Muscle layer of duodenum (tissue), 2 donors: ENCODE results near the gene ZNF521.

ENCODE experiments used
- H3K27ac ChIP-seq: one replicate; pipeline ENCODE4 v1.7.0; 2013; ENCODE audit warnings: mild to moderate bottlenecking, low read length
- H3K27me3 ChIP-seq: one replicate; pipeline ENCODE4 v1.7.0; 2013; ENCODE audit warnings: low read depth, mild to moderate bottlenecking, control low read depth, low read length
- H3K36me3 ChIP-seq, 2 donors: one replicate each; pipeline ENCODE4 v1.7.0; 2013; ENCODE audit warnings: low read length in 2 of 2, control low read depth in 1 of 2, mild to moderate bottlenecking in 1 of 2; ENCODE audit not compliant: insufficient read depth in 2 of 2, control insufficient read depth in 1 of 2
- H3K4me1 ChIP-seq, 2 donors: one replicate each; pipeline ENCODE4 v1.7.0; 2013; ENCODE audit warnings: low read length in 2 of 2, mild to moderate bottlenecking in 2 of 2, control low read depth in 1 of 2, moderate library complexity in 1 of 2; ENCODE audit not compliant: insufficient read depth in 2 of 2, control insufficient read depth in 1 of 2
- H3K4me3 ChIP-seq, 2 donors: one replicate each; pipeline ENCODE4 v1.7.0; 2013; ENCODE audit warnings: low read length in 2 of 2, low read depth in 1 of 2, mild to moderate bottlenecking in 1 of 2
- H3K9me3 ChIP-seq, 2 donors: one replicate each; pipeline ENCODE4 v1.7.0; 2013; ENCODE audit warnings: low read length in 2 of 2, control low read depth in 1 of 2, mild to moderate bottlenecking in 1 of 2; ENCODE audit not compliant: control insufficient read depth in 1 of 2
- donor health status: healthy.

ZNF521 gene

GRCh38 chr18:25287106-25287505, 64.9 kb downstream of the ZNF521 start:
- Histone ChIP-seq H3K4me3 (no peak overlapping the region), H3K27ac (no peak overlapping the region), H3K27me3 (no peaks in the 10 kb centered on the region), H3K36me3 (no peaks in the 10 kb centered on the region), H3K4me1 (peaks cover 0 to 16% of the 10 kb centered on the region in 2 donors), H3K9me3 (no peaks in the 10 kb centered on the region)

DNA sequence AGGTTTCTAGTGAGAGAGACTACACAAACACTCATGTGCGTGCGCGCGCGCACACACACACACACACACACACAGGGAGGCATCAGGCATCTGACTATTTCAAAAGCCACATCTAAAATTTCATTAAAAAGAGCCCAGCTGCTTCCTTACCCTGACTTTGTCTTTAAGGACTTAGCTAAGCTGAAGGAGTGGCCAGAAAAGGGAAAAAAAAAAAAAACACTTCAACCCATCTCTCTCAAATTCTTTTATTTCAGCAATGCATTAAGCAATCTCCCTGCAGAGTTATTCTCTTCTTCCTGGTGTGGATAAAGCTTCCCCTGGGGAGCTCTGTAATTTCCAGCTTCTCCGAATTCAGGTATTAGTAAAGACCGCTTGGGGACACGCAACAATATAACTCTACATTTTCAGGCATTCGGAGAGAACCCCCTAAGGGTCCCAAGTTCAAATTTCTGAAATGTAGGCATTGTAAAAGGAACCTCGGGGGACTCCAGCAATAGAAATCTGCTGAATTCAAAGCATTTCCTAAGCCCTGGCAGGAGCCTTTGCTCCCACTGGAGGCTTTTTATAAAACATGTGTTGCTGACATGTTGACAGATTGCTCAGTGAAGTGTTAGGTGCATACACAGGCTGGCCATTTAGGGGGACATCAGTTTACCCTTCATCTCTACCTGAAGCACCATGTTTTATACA, 67.0 kb downstream of the ZNF521 start:
- Histone ChIP-seq H3K36me3 (no peaks in the 10 kb centered on the region), H3K9me3 (no peaks in the 10 kb centered on the region), H3K27me3 (no peaks in the 10 kb centered on the region), H3K27ac (peak overlapping the region; percentile 45), H3K4me1 (peaks cover 0 to 16% of the 10 kb centered on the region in 2 donors), H3K4me3 (no peak overlapping the region)

GRCh38 chr18:25284281-25284680, 67.7 kb downstream of the ZNF521 start:
- Histone ChIP-seq H3K36me3 (no peaks in the 10 kb centered on the region), H3K4me3 (no peak overlapping the region), H3K27me3 (no peaks in the 10 kb centered on the region), H3K27ac (peak overlapping the region; percentile 45), H3K4me1 (peaks cover 0 to 16% of the 10 kb centered on the region in 2 donors), H3K9me3 (no peaks in the 10 kb centered on the region)

DNA sequence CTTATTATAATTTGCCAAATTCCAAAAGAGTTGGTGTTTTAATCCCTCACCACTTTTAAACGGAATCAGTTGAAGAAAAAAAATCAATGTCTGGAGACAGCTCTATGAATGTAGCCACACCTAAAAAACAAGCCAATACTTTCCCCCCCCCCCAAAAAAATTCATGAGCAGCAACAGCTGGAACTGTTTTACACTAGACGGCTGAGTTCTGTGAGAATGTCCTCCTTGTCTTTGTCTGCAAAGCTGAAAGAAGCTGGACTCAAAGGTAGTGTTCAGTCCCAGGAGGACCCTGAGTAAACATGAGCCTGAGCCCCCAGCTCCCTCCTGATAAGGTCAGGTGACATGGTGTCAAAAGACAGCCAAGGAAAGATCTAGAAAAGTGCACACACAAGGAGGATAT, 68.2 kb downstream of the ZNF521 start:
- Histone ChIP-seq H3K9me3 (no peaks in the 10 kb centered on the region), H3K4me3 (no peak overlapping the region), H3K36me3 (no peaks in the 10 kb centered on the region), H3K27me3 (no peaks in the 10 kb centered on the region), H3K27ac (peak overlapping the region; percentile 45), H3K4me1 (peaks cover 0 to 16% of the 10 kb centered on the region in 2 donors)

DNA sequence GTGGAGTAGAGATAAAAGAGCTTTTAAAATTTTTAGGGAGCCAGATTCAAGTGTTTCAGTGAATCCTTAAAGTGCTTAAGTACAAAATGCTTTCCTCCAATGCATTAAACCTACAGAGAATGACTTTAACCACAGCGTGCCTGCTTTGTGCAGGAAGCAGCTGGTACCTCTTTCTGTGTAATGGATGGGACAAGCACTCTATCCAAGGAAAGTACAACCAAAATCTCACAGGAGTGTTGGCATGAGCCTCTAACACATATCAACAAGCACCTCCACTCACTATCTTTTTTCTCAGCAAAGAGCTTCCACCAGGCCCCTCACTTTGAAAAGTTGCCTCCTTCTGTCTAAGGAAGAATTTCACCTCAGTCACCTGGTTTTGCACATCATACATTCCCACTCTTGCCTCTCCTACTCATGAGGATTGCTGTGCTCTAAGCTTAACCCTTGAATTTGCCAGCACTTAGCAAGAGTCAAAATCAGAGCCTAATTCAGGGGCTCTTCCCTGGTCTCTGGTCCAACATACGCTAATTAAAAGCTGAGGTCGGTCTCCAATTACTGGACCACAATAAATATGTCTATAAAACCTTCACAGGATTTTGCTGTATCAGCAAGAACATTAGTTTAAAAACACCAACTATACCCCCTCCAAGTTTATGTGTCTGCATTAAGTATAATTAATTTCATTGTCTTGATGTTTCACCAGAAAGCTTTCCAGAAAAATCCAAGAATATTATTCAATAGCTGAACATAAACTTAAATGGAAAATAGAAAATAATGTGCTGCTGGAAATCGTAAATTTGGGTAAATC, 68.9 kb downstream of the ZNF521 start:
- Histone ChIP-seq H3K36me3 (no peaks in the 10 kb centered on the region), H3K9me3 (no peaks in the 10 kb centered on the region), H3K27me3 (no peaks in the 10 kb centered on the region), H3K4me1 (peaks cover 0 to 14% of the 10 kb centered on the region in 2 donors), H3K4me3 (no peak overlapping the region), H3K27ac (no peak overlapping the region)

DNA sequence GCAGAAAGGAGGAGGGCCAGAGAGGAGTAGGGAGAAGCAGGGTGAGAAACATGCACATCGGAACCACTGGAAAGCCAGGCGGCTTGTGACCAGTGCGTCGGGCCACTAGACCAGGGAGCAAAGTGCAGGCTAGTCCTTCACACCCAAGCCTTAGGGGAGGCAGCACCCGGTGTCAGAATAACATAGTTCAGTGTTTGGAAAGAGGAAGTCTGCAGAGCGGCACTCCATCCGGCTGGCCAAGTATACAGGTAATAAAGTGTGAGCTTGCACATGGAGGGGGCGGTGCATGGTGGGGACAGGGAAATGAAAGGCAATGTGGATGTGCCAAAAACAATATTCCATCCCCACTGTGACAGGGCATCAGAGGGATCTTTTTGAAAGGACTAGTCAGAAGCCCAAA, 69.7 kb downstream of the ZNF521 start:
- no peaks in the 10 kb centered on the region for H3K36me3 ChIP-seq
- H3K27ac ChIP-seq: no peak overlapping the region
- peaks cover 0 to 14% of the 10 kb centered on the region in 2 donors for H3K4me1 ChIP-seq
- no peak overlapping the region for H3K4me3 ChIP-seq
- no peaks in the 10 kb centered on the region for H3K9me3 ChIP-seq
- no peaks in the 10 kb centered on the region for H3K27me3 ChIP-seq

DNA sequence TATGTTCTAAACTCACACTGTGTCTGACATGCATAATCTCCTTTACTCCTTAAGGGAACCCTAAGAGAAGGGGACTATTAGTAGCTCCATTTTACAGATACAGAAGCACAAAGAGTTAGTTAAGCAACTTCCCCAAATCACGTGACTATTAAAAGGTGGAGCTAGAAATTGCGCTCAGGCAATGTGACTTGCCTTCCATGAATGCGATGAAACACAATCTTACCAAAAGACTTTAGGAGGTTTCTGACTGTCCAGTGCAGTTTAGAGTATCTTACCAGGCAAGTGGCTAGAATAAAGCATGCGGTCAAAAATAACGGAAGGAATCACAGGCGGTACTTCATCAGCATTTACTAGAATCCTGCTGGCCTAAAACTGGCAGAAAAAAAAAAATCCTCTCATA, 70.4 kb downstream of the ZNF521 start:
- Histone ChIP-seq H3K9me3 (no peaks in the 10 kb centered on the region), H3K4me3 (no peak overlapping the region), H3K27me3 (no peaks in the 10 kb centered on the region), H3K27ac (no peak overlapping the region), H3K4me1 (peaks cover 0 to 14% of the 10 kb centered on the region in 2 donors), H3K36me3 (no peaks in the 10 kb centered on the region)

- no peak overlapping the region for H3K4me3 ChIP-seq
- peaks cover 0 to 6% of the 10 kb centered on the region in 2 donors for H3K4me1 ChIP-seq
- H3K27ac ChIP-seq: no peak overlapping the region
- no peaks in the 10 kb centered on the region for H3K27me3 ChIP-seq
- H3K9me3 ChIP-seq: no peaks in the 10 kb centered on the region
- no peaks in the 10 kb centered on the region for H3K36me3 ChIP-seq
Measured at GRCh38 chr18:25279961-25280360, 72.0 kb downstream of the ZNF521 start.

DNA sequence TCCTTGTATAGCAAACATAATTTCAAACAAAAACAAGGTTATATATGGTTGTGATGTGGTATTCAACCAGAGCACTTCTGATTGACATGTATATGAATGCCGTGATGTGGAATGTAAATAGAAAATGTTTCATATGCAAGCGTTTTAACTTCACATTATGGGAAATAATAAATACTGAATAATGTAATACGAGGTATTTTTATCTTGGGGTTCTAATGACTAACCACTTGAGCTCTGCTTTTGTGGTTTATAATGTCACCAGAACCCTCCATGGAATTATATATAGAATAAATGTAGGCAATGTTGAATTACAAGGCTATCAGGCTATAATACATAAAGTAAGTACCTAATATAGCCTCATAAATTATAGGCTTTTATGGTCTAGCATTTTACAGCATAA, 72.4 kb downstream of the ZNF521 start:
- H3K36me3 ChIP-seq: no peaks in the 10 kb centered on the region
- no peak overlapping the region for H3K4me3 ChIP-seq
- no peaks in the 10 kb centered on the region for H3K9me3 ChIP-seq
- peaks cover 0 to 5% of the 10 kb centered on the region in 2 donors for H3K4me1 ChIP-seq
- H3K27ac ChIP-seq: no peak overlapping the region
- H3K27me3 ChIP-seq: no peaks in the 10 kb centered on the region

- no peak overlapping the region for H3K4me3 ChIP-seq
- H3K27ac ChIP-seq: no peak overlapping the region
- H3K4me1 ChIP-seq: peaks cover 0 to 5% of the 10 kb centered on the region in 2 donors
Measured at GRCh38 chr18:25279133-25279532, 72.8 kb downstream of the ZNF521 start.

DNA sequence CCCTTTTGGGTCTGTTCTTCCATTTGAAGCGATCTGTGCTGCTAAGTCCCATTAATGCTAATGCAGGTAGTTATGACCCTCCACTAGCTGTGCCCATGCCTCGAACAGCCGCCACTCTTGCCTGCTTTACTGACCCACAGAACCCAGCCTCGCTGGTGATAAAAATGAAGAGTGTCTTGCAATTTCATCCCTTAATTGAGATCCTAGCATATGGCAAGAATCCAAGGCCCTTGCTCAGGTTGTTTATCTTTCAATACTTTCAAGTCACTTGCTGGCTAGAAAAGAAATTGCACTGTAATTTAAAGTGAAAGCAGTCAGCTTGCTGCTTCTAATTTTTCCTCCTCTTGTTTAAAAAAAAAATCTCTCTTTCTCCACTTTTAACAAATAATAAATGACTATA, 73.6 kb downstream of the ZNF521 start:
- Histone ChIP-seq H3K27ac (no peak overlapping the region), H3K4me3 (no peak overlapping the region), H3K36me3 (no peaks in the 10 kb centered on the region), H3K27me3 (no peaks in the 10 kb centered on the region), H3K9me3 (no peaks in the 10 kb centered on the region), H3K4me1 (peaks cover 0 to 5% of the 10 kb centered on the region in 2 donors)

More at GRCh38 chr18:25279133-25279532, 72.8 kb downstream of the ZNF521 start:
- Histone ChIP-seq H3K27me3 (no peaks in the 10 kb centered on the region), H3K36me3 (no peaks in the 10 kb centered on the region), H3K9me3 (no peaks in the 10 kb centered on the region)
